Panc1 (cell line): Measurements from ENCODE around the gene HOXB5. TPM values are rescaled to one million over a fixed set of nuclear protein-coding genes. Genes with fewer than 3 reads are reported as not detected.

ENCODE experiments used
- ATAC-seq: fragments of 200-7000 bp; cut with Tn5 transposase; 2 replicates; pipeline ENCODE4 v1.9.1; 2020; ENCODE audit warnings: mild to moderate bottlenecking, moderate library complexity
- BruUV-seq: library from RNA; stranded (reverse); fragments of 400-500 nt; replicated peaks from 2 replicates; lab custom pipeline; 2021; lab: Mats Ljungman, UMichigan
- CTCF ChIA-PET: fragments of 300-600 bp; sonication (Branson Sonifier 250); formaldehyde crosslinking; loops from one replicate; lab custom pipeline; 2022; ENCODE audit warnings: antibody characterized with exemption; lab: Charles Lee
- POLR2A ChIA-PET: fragments of 300-600 bp; sonication (Branson Sonifier 250); formaldehyde crosslinking; loops from one replicate; lab custom pipeline; 2022; ENCODE audit warnings: antibody characterized with exemption; lab: Charles Lee
- DNase-seq: peaks from one replicate; pipeline ENCODE4 v3.0.0-alpha.2; 2010; ENCODE audit warnings: low read depth, low spot score
- H3K27ac ChIP-seq: 2 replicates; pipeline ENCODE4 v1.5.1; 2011; ENCODE audit warnings: mild to moderate bottlenecking, low read length, inconsistent platforms
- H3K27me3 ChIP-seq: fragments of 200-500 bp; sonication (Bioruptor generic); 2 replicates; pipeline ENCODE4 v1.6.0; 2014; ENCODE audit warnings: low read length, inconsistent platforms; ENCODE audit not compliant: control insufficient read depth, insufficient read depth
- H3K36me3 ChIP-seq: fragments of 200-500 bp; sonication (Bioruptor generic); 2 replicates; pipeline ENCODE4 v1.5.1; 2014; ENCODE audit warnings: inconsistent platforms, mild to moderate bottlenecking, low read length, moderate library complexity; ENCODE audit not compliant: control insufficient read depth, insufficient read depth
- H3K4me1 ChIP-seq: 2 replicates; pipeline ENCODE4 v1.5.1; 2011; ENCODE audit warnings: inconsistent platforms, mild to moderate bottlenecking, low read length, moderate library complexity; ENCODE audit not compliant: control insufficient read depth, insufficient read depth
- H3K4me3 ChIP-seq, 2 experiments: 2 replicates each; pipeline ENCODE4 v1.5.1; 2011 to 2012; ENCODE audit warnings: low read depth in 2 of 2, low read length in 2 of 2, mild to moderate bottlenecking in 2 of 2, inconsistent platforms in 1 of 2, moderate library complexity in 1 of 2
- H3K9me3 ChIP-seq: fragments of 200-500 bp; sonication (Bioruptor generic); 2 replicates; pipeline ENCODE4 v1.5.1; 2014; ENCODE audit warnings: low read depth, mild to moderate bottlenecking, inconsistent platforms, low read length, moderate library complexity; ENCODE audit not compliant: control insufficient read depth, insufficient read depth
- CTCF ChIP-seq: fragments of 450-650 bp; IDR thresholded peaks from 2 replicates; pipeline ENCODE4 v1.5.1; 2017; ENCODE audit warnings: mild to moderate bottlenecking
- POLR2AphosphoS5 ChIP-seq: IDR thresholded peaks from 2 replicates; pipeline ENCODE4 v1.6.1; 2012; ENCODE audit warnings: mild to moderate bottlenecking, low read depth, low read length, moderate library complexity
- SIN3A ChIP-seq: IDR thresholded peaks from 2 replicates; pipeline ENCODE4 v1.6.1; 2012; ENCODE audit warnings: low read depth, mild to moderate bottlenecking, low read length, moderate library complexity, borderline replicate concordance; ENCODE audit not compliant: insufficient read depth
- TCF7L2 ChIP-seq: IDR thresholded peaks from 2 replicates; pipeline ENCODE4 v1.6.1; 2011; ENCODE audit warnings: mild to moderate bottlenecking, low read depth, low read length, inconsistent platforms
- in situ Hi-C: cut with HindIII; loops from 2 replicates; pipeline ENCODE4 v1.10.0; 2016; ENCODE audit warnings: low sequenced_read_pairs, low pct_unique_long_range_greater_than_20kb
- intact Hi-C: fragments of 100-400 bp; cut with micrococcal nuclease; formaldehyde crosslinking; loops from one replicate; pipeline ENCODE4 v1.10.0; 2022; ENCODE audit not compliant: unreplicated experiment
- total RNA-seq: library from RNA; stranded (reverse); gene quantifications from one replicate; pipeline ENCODE4 v1.2.1, GENCODE V29; 2021; ENCODE audit not compliant: unreplicated experiment
- TF ChIP-seq, protein P1 (sequence below), 2 experiments: IDR thresholded peaks; 2 replicates each; pipeline ENCODE4 v1.6.1; 2011 to 2012; ENCODE audit warnings: low read depth in 2 of 2, control low read depth in 1 of 2, low read length in 1 of 2, mild to moderate bottlenecking in 1 of 2, moderate library complexity in 1 of 2; ENCODE audit not compliant: insufficient read depth in 1 of 2

The HOXB5 gene
- total RNA-seq, 1 experiment from 2014 or later = 67.2 TPM

- no peaks in the 10 kb centered on the region for H3K9me3 ChIP-seq
- DNase-seq (no peak), ATAC-seq (0 out of 2 replicates have a peak, but pooled peaks have one; percentile 9)
- peaks cover 12% of the 10 kb centered on the region for H3K36me3 ChIP-seq
- in situ Hi-C loops (no loop called here), intact Hi-C loops (loop anchor here (1.0 kb wide), 1 partner anchor 34 kb away; no protein-coding TSS in a partner anchor)
- H3K27ac ChIP-seq = peak overlapping the region; percentile 97
- ChIA-PET CTCF (interaction anchor here (0.5 kb wide), 1 partner anchor 36 kb away, joined by 3 read pairs; no protein-coding TSS in a partner anchor), POLR2A (interaction anchor here (1.0 to 1.2 kb wide), 2 partner anchors 13 to 30 kb away, joined by 3 read pairs; no protein-coding TSS in a partner anchor)
- TSS peak; percentile 45 for BruUV-seq
- TF ChIP-seq POLR2AphosphoS5 (peak; percentile 40), TCF7L2 (no peak), SIN3A (0 out of 2 replicates have a peak, but pooled peaks have one; percentile 36)
- H3K27me3 ChIP-seq = no peaks in the 10 kb centered on the region
- H3K4me3 ChIP-seq = peak overlapping the region; percentile 70 to 99
- peaks cover 88% of the 10 kb centered on the region for H3K4me1 ChIP-seq
Measured at GRCh38 chr17:48575673-48576478, 17.7 kb downstream of the HOXB5 start.

DNA sequence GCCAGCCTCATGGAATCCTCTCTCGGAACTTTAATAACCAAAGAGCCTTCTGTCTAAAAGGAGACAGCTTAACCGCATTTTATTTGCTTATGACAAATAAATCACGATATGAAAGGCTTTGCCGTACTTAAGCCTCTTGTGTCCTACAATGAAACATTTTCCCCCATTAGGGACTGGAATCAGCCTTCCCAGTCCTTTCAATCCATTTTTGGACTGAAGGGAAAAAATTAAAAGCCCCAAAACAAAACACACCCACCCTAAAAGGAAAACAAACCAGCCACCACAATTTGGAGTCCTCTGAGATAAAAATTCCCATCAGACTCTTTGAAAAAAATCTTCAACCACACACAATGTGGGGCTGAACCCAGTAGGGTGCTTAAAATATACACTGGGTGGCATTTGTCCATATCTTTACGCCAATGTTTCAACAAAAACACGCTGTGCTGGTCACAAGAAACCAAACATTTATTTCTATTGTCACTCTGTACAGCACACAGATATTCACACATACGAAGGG, 18.5 kb downstream of the HOXB5 start:
- H3K27ac ChIP-seq = peak overlapping the region; percentile 97
- intact Hi-C loops = loop anchor here (1.0 kb wide), 1 partner anchor 35 kb away; no protein-coding TSS in a partner anchor
- DNase-seq = no peak
- peak overlapping the region; percentile 70 to 99 for H3K4me3 ChIP-seq
- H3K9me3 ChIP-seq = no peaks in the 10 kb centered on the region
- peaks cover 12% of the 10 kb centered on the region for H3K36me3 ChIP-seq
- no TSS peak for BruUV-seq
- CTCF ChIA-PET = no interaction called here
- TF ChIP-seq TCF7L2 = peak; percentile 89
- TF ChIP-seq, protein P1, sequence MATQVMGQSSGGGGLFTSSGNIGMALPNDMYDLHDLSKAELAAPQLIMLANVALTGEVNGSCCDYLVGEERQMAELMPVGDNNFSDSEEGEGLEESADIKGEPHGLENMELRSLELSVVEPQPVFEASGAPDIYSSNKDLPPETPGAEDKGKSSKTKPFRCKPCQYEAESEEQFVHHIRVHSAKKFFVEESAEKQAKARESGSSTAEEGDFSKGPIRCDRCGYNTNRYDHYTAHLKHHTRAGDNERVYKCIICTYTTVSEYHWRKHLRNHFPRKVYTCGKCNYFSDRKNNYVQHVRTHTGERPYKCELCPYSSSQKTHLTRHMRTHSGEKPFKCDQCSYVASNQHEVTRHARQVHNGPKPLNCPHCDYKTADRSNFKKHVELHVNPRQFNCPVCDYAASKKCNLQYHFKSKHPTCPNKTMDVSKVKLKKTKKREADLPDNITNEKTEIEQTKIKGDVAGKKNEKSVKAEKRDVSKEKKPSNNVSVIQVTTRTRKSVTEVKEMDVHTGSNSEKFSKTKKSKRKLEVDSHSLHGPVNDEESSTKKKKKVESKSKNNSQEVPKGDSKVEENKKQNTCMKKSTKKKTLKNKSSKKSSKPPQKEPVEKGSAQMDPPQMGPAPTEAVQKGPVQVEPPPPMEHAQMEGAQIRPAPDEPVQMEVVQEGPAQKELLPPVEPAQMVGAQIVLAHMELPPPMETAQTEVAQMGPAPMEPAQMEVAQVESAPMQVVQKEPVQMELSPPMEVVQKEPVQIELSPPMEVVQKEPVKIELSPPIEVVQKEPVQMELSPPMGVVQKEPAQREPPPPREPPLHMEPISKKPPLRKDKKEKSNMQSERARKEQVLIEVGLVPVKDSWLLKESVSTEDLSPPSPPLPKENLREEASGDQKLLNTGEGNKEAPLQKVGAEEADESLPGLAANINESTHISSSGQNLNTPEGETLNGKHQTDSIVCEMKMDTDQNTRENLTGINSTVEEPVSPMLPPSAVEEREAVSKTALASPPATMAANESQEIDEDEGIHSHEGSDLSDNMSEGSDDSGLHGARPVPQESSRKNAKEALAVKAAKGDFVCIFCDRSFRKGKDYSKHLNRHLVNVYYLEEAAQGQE (IDR thresholded peaks at IDR 0.05; ENCODE audit: insufficient read depth in 1 of 2, low read depth in 2 of 2, low read length in 1 of 2) = no peak
- no peak for TF ChIP-seq CTCF
- peak; percentile 34 for TF ChIP-seq POLR2AphosphoS5
- 0 out of 2 replicates have a peak, but pooled peaks have one; percentile 56 for TF ChIP-seq SIN3A
- in situ Hi-C loops = no loop called here
- no peak for ATAC-seq
- H3K27me3 ChIP-seq = no peaks in the 10 kb centered on the region
- POLR2A ChIA-PET = interaction anchor here (1.2 kb wide), 2 partner anchors 9 to 30 kb away, joined by 3 to 4 read pairs; no protein-coding TSS in a partner anchor
- H3K4me1 ChIP-seq = peaks cover 88% of the 10 kb centered on the region
